Stimulated activated CD4-positive, alpha-beta T cell treated with anti-CD3 and anti-CD28 coated beads, Interleukin-1b, Interleukin-23, amount 100 ng/mL, for 48 hours (primary cell): ENCODE measurements around the gene CCT2.

ENCODE experiments used
- DNase-seq: peaks from one replicate; pipeline ENCODE4 v3.0.0-alpha.2; 2020

The CCT2 gene

GRCh38 chr12:69644511-69644910 lies 59.3 kb downstream of the CCT2 start:
- DNase-seq: no peak

GRCh38 chr12:69645031-69645430 lies 59.8 kb downstream of the CCT2 start:
- DNase-seq: no peak

GRCh38 chr12:69647178-69647577 lies 61.9 kb downstream of the CCT2 start:
- no peak for DNase-seq

GRCh38 chr12:69648476-69648875 lies 63.2 kb downstream of the CCT2 start:
- DNase-seq: no peak

GRCh38 chr12:69649529-69649928 lies 64.3 kb downstream of the CCT2 start:
- no peak for DNase-seq
